ENCODE measurements around the gene TGFBR1.

TGFBR1 gene

GRCh38 chr9:99074902-99075245 lies 30.0 kb upstream of the TGFBR1 start:
- no peak for DNase-seq (ENCODE audit: low spot score)
- in situ Hi-C loops (cut with MboI; ENCODE audit: low sequenced_read_pairs, unreplicated experiment) = no loop called here
- TF ChIP-seq CTCF (IDR thresholded peaks at IDR 0.05; ENCODE audit: borderline replicate concordance, control extremely low read depth, extremely low read depth, insufficient read depth, missing control alignments) = no peak

GRCh38 chr9:99075246-99075912 lies 29.5 kb upstream of the TGFBR1 start:
- no peak for TF ChIP-seq CTCF (IDR thresholded peaks at IDR 0.05; ENCODE audit: borderline replicate concordance, control extremely low read depth, extremely low read depth, insufficient read depth, missing control alignments)
- in situ Hi-C loops (cut with MboI; ENCODE audit: low sequenced_read_pairs, unreplicated experiment) = no loop called here
- no peak for DNase-seq (ENCODE audit: low spot score)

GRCh38 chr9:99076030-99076429 lies 28.9 kb upstream of the TGFBR1 start:
- in situ Hi-C loops (cut with MboI; ENCODE audit: low sequenced_read_pairs, unreplicated experiment) = no loop called here
- no peak for DNase-seq (ENCODE audit: low spot score)
- TF ChIP-seq CTCF (IDR thresholded peaks at IDR 0.05; ENCODE audit: borderline replicate concordance, control extremely low read depth, extremely low read depth, insufficient read depth, missing control alignments) = no peak

GRCh38 chr9:99076483-99077171 lies 28.3 kb upstream of the TGFBR1 start:
- TF ChIP-seq CTCF (IDR thresholded peaks at IDR 0.05; ENCODE audit: borderline replicate concordance, control extremely low read depth, extremely low read depth, insufficient read depth, missing control alignments) = no peak
- DNase-seq (ENCODE audit: low spot score) = no peak
- in situ Hi-C loops (cut with MboI; ENCODE audit: low sequenced_read_pairs, unreplicated experiment) = no loop called here

GRCh38 chr9:99078717-99079116 lies 26.2 kb upstream of the TGFBR1 start:
- in situ Hi-C loops (cut with MboI; ENCODE audit: low sequenced_read_pairs, unreplicated experiment) = no loop called here
- DNase-seq (ENCODE audit: low spot score) = no peak
- TF ChIP-seq CTCF (IDR thresholded peaks at IDR 0.05; ENCODE audit: borderline replicate concordance, control extremely low read depth, extremely low read depth, insufficient read depth, missing control alignments) = no peak

- in situ Hi-C loops (cut with MboI; ENCODE audit: low sequenced_read_pairs, unreplicated experiment) = no loop called here
- TF ChIP-seq CTCF (IDR thresholded peaks at IDR 0.05; ENCODE audit: borderline replicate concordance, control extremely low read depth, extremely low read depth, insufficient read depth, missing control alignments) = no peak
- DNase-seq (ENCODE audit: low spot score) = no peak
Observed at GRCh38 chr9:99079542-99079941, 25.4 kb upstream of the TGFBR1 start.

Data from GM13976 (cell line).